Astrocyte (in vitro differentiated cells and primary cell): ENCODE measurements around the gene IL12RB2. TPM values are rescaled to one million over a fixed set of nuclear protein-coding genes. Genes with fewer than 3 reads are reported as not detected.

Source experiments
- DNase-seq: peaks from one replicate; pipeline ENCODE4 v3.0.0-alpha.2; 2010; ENCODE audit warnings: low read depth
- FAIRE-seq: peaks from 2 replicates; lab custom pipeline; 2011; peaks lifted over from hg19 to GRCh38; lab: Jason Lieb, UNC
- H2AFZ ChIP-seq: 2 replicates; pipeline ENCODE4 v1.6.0; 2012; ENCODE audit warnings: low read depth, low read length, inconsistent platforms
- H3K27ac ChIP-seq: 2 replicates; pipeline ENCODE4 v1.5.1; 2011; ENCODE audit warnings: low read depth, low read length, inconsistent platforms
- H3K27me3 ChIP-seq: 2 replicates; pipeline ENCODE4 v1.6.0; 2011; ENCODE audit warnings: low read length, inconsistent platforms; ENCODE audit not compliant: insufficient read depth
- H3K36me3 ChIP-seq: 2 replicates; pipeline ENCODE4 v1.5.1; 2011; ENCODE audit warnings: low read length, inconsistent platforms; ENCODE audit not compliant: insufficient read depth
- H3K4me1 ChIP-seq: 2 replicates; pipeline ENCODE4 v1.5.1; 2011; ENCODE audit warnings: low read length, inconsistent platforms; ENCODE audit not compliant: insufficient read depth
- H3K4me2 ChIP-seq: 2 replicates; pipeline ENCODE4 v1.6.0; 2012; ENCODE audit warnings: low read length, inconsistent platforms
- H3K4me3 ChIP-seq: 2 replicates; pipeline ENCODE4 v1.5.1; 2011; ENCODE audit warnings: low read depth, mild to moderate bottlenecking, low read length, inconsistent platforms; ENCODE audit not compliant: insufficient read depth
- H3K79me2 ChIP-seq: 2 replicates; pipeline ENCODE4 v1.6.0; 2012; ENCODE audit warnings: mild to moderate bottlenecking, low read length, inconsistent platforms; ENCODE audit not compliant: insufficient read depth
- H3K9ac ChIP-seq: 2 replicates; pipeline ENCODE4 v1.6.0; 2012; ENCODE audit warnings: mild to moderate bottlenecking, low read length, inconsistent platforms
- H3K9me3 ChIP-seq: 2 replicates; pipeline ENCODE4 v1.5.1; 2012; ENCODE audit warnings: low read depth, mild to moderate bottlenecking, low read length, inconsistent platforms; ENCODE audit not compliant: insufficient read depth
- H4K20me1 ChIP-seq: 2 replicates; pipeline ENCODE4 v1.6.0; 2012; ENCODE audit warnings: low read length, inconsistent platforms; ENCODE audit not compliant: insufficient read depth
- H3K27ac Mint-ChIP-seq: one replicate; pipeline ENCODE4 v1.8.0; 2021; ENCODE audit warnings: mild to moderate bottlenecking, mixed read lengths; ENCODE audit not compliant: unreplicated experiment
- H3K27me3 Mint-ChIP-seq: one replicate; pipeline ENCODE4 v1.8.0; 2021; ENCODE audit warnings: low read depth, mixed read lengths; ENCODE audit not compliant: unreplicated experiment
- H3K36me3 Mint-ChIP-seq: one replicate; pipeline ENCODE4 v1.8.0; 2021; ENCODE audit warnings: low read depth, mixed read lengths; ENCODE audit not compliant: unreplicated experiment
- H3K4me1 Mint-ChIP-seq: one replicate; pipeline ENCODE4 v1.8.0; 2021; ENCODE audit warnings: low read depth, mixed read lengths; ENCODE audit not compliant: unreplicated experiment
- H3K4me3 Mint-ChIP-seq: one replicate; pipeline ENCODE4 v1.8.0; 2021; ENCODE audit warnings: mild to moderate bottlenecking, moderate library complexity, mixed read lengths; ENCODE audit not compliant: unreplicated experiment
- H3K9me3 Mint-ChIP-seq: one replicate; pipeline ENCODE4 v1.8.0; 2021; ENCODE audit warnings: mild to moderate bottlenecking, mixed read lengths; ENCODE audit not compliant: unreplicated experiment
- CTCF ChIP-seq: IDR thresholded peaks from 2 replicates; pipeline ENCODE4 v1.5.1; 2011; ENCODE audit warnings: low read depth, mild to moderate bottlenecking, inconsistent platforms, low read length, moderate library complexity; ENCODE audit not compliant: insufficient read depth
- EZH2 ChIP-seq: IDR thresholded peaks from 2 replicates; pipeline ENCODE4 v1.6.1; 2012; ENCODE audit warnings: mild to moderate bottlenecking, low read length, inconsistent platforms; ENCODE audit not compliant: insufficient read depth
- total RNA-seq: library from RNA; stranded (reverse); gene quantifications from 2 replicates; pipeline ENCODE4 v1.2.1, GENCODE V29; 2021

The IL12RB2 gene
- total RNA-seq, 1 donor from 2014 or later = 0.11 TPM

- H3K36me3 Mint-ChIP-seq = peaks cover 6% of the 10 kb centered on the region
- H3K36me3 ChIP-seq = peaks cover 77% of the 10 kb centered on the region
Measured at GRCh38 chr1:67418839-67419586, 111.3 kb downstream of the IL12RB2 start.

GRCh38 chr1:67420835-67421492, 113.3 kb downstream of the IL12RB2 start:
- H3K27me3 ChIP-seq = no peaks in the 10 kb centered on the region
- H3K4me3 ChIP-seq = no peak overlapping the region
- H3K9me3 ChIP-seq = no peaks in the 10 kb centered on the region
- Mint-ChIP-seq H3K36me3 (peaks cover 10% of the 10 kb centered on the region), H3K4me1 (peaks cover 9% of the 10 kb centered on the region), H3K4me3 (no peak overlapping the region), H3K9me3 (no peaks in the 10 kb centered on the region), H3K27me3 (no peaks in the 10 kb centered on the region), H3K27ac (no peak overlapping the region)
- FAIRE-seq (no peak), DNase-seq (no peak)
- H4K20me1 ChIP-seq = peaks cover 87% of the 10 kb centered on the region
- peaks cover 77% of the 10 kb centered on the region for H3K36me3 ChIP-seq
- H2AFZ ChIP-seq = no peak overlapping the region
- no peak overlapping the region for H3K27ac ChIP-seq
- no peak for TF ChIP-seq EZH2
- no peak for TF ChIP-seq CTCF
- H3K4me2 ChIP-seq = no peak overlapping the region
- no peak overlapping the region for H3K9ac ChIP-seq
- peaks cover 99% of the 10 kb centered on the region for H3K79me2 ChIP-seq
- H3K4me1 ChIP-seq = no peaks in the 10 kb centered on the region

More at GRCh38 chr1:67418839-67419586, 111.3 kb downstream of the IL12RB2 start:
- Mint-ChIP-seq H3K27ac (no peak overlapping the region), H3K4me3 (no peak overlapping the region), H3K4me1 (peaks cover 4% of the 10 kb centered on the region), H3K9me3 (no peaks in the 10 kb centered on the region), H3K27me3 (no peaks in the 10 kb centered on the region)
- Histone ChIP-seq H2AFZ (no peak overlapping the region), H3K9me3 (no peaks in the 10 kb centered on the region), H3K4me3 (no peak overlapping the region), H3K9ac (no peak overlapping the region), H3K27me3 (no peaks in the 10 kb centered on the region), H4K20me1 (peaks cover 89% of the 10 kb centered on the region), H3K4me1 (no peaks in the 10 kb centered on the region), H3K27ac (no peak overlapping the region), H3K4me2 (no peak overlapping the region), H3K79me2 (peaks cover 99% of the 10 kb centered on the region)
- DNase-seq (no peak), FAIRE-seq (no peak)
- TF ChIP-seq CTCF = no peak
- no peak for TF ChIP-seq EZH2
